G401 (cell line): Measurements from ENCODE around the gene CDH1. TPM values are rescaled to one million over a fixed set of nuclear protein-coding genes. Genes with fewer than 3 reads are reported as not detected.

Experiments
- DNase-seq: peaks from one replicate; pipeline ENCODE4 v3.0.0-alpha.2; 2015; ENCODE audit warnings: low spot score
- in situ Hi-C: cut with HindIII; loops from 2 replicates; pipeline ENCODE4 v1.10.0; 2016; ENCODE audit warnings: low sequenced_read_pairs, mixed read lengths
- total RNA-seq: library from RNA; depleted of rRNA; stranded (reverse); fragments of >200 nt; shearing (Covaris generic); gene quantifications from 2 replicates; pipeline ENCODE4 v1.2.3, GENCODE V29; 2014

The CDH1 gene
- total RNA-seq, 1 experiment from 2014 or later, result 2.4 TPM

GRCh38 chr16:68756239-68756915 lies 19.3 kb downstream of the CDH1 start:
- in situ Hi-C loops, result no loop called here

GRCh38 chr16:68757625-68757935 lies 20.5 kb downstream of the CDH1 start:
- DNase-seq, result no peak
- in situ Hi-C loops, result no loop called here

More at GRCh38 chr16:68756239-68756915, 19.3 kb downstream of the CDH1 start:
- DNase-seq, result no peak

GRCh38 chr16:68759062-68759461 lies 22.0 kb downstream of the CDH1 start:
- in situ Hi-C loops, result no loop called here
- DNase-seq, result no peak

GRCh38 chr16:68760671-68761275 lies 23.7 kb downstream of the CDH1 start:
- in situ Hi-C loops, result no loop called here
- DNase-seq, result no peak

- in situ Hi-C loops, result no loop called here
- DNase-seq, result no peak
Measured at GRCh38 chr16:68762996-68763756, 26.1 kb downstream of the CDH1 start.

- no peak for DNase-seq
Measured at GRCh38 chr16:68764862-68765261, 27.8 kb downstream of the CDH1 start.

GRCh38 chr16:68767581-68767980 lies 30.5 kb downstream of the CDH1 start:
- in situ Hi-C loops, result no loop called here
- no peak for DNase-seq

More at GRCh38 chr16:68764862-68765261, 27.8 kb downstream of the CDH1 start:
- in situ Hi-C loops, result no loop called here

GRCh38 chr16:68768175-68768574 lies 31.1 kb downstream of the CDH1 start:
- DNase-seq, result no peak
- in situ Hi-C loops, result no loop called here

- in situ Hi-C loops, result no loop called here
- DNase-seq, result no peak
Measured at GRCh38 chr16:68768771-68769170, 31.7 kb downstream of the CDH1 start.

- no peak for DNase-seq
- in situ Hi-C loops, result no loop called here
Measured at GRCh38 chr16:68770671-68771070, 33.6 kb downstream of the CDH1 start.

GRCh38 chr16:68772030-68772681 lies 35.1 kb downstream of the CDH1 start:
- no peak for DNase-seq
- in situ Hi-C loops, result no loop called here

GRCh38 chr16:68772871-68773270 lies 35.8 kb downstream of the CDH1 start:
- in situ Hi-C loops, result no loop called here
- no peak for DNase-seq

GRCh38 chr16:68774982-68775634 lies 38.0 kb downstream of the CDH1 start:
- in situ Hi-C loops, result no loop called here
- DNase-seq, result no peak

GRCh38 chr16:68776821-68777485 lies 39.9 kb downstream of the CDH1 start:
- in situ Hi-C loops, result no loop called here

GRCh38 chr16:68778551-68779231 lies 41.6 kb downstream of the CDH1 start:
- in situ Hi-C loops, result no loop called here
- no peak for DNase-seq

More at GRCh38 chr16:68776821-68777485, 39.9 kb downstream of the CDH1 start:
- DNase-seq, result no peak

- DNase-seq, result no peak
- in situ Hi-C loops, result no loop called here
Measured at GRCh38 chr16:68779891-68780290, 42.8 kb downstream of the CDH1 start.

- no peak for DNase-seq
- in situ Hi-C loops, result no loop called here
Measured at GRCh38 chr16:68781784-68782183, 44.7 kb downstream of the CDH1 start.
